Kidney capillary endothelial cell (primary cell): ENCODE measurements around the gene NR6A1.
A peak's percentile ranks its signal among the peaks of the same experiment; 100 is the strongest.

Experiments
- DNase-seq: peaks from one replicate; pipeline ENCODE4 v3.0.0-alpha.2; 2018; ENCODE audit warnings: low spot score

NR6A1 gene

GRCh38 chr9:124686918-124687317 is 84.2 kb downstream of the NR6A1 start:
- no peak for DNase-seq

- DNase-seq: no peak
Observed at GRCh38 chr9:124685217-124685616, 85.9 kb downstream of the NR6A1 start.

GRCh38 chr9:124684169-124684568 is 86.9 kb downstream of the NR6A1 start:
- DNase-seq: no peak

- no peak for DNase-seq
Observed at GRCh38 chr9:124683043-124683442, 88.1 kb downstream of the NR6A1 start.

GRCh38 chr9:124680714-124681390 is 90.3 kb downstream of the NR6A1 start:
- DNase-seq: no peak

- DNase-seq: no peak
Observed at GRCh38 chr9:124680049-124680448, 91.1 kb downstream of the NR6A1 start.

- DNase-seq: no peak
Observed at GRCh38 chr9:124676159-124676551, 95.0 kb downstream of the NR6A1 start.

GRCh38 chr9:124675261-124676158 is 95.6 kb downstream of the NR6A1 start:
- no peak for DNase-seq

GRCh38 chr9:124674651-124675050 is 96.5 kb downstream of the NR6A1 start:
- no peak for DNase-seq

- DNase-seq: no peak
Observed at GRCh38 chr9:124673063-124673462, 98.0 kb downstream of the NR6A1 start.

GRCh38 chr9:124671861-124672260 is 99.2 kb downstream of the NR6A1 start:
- peak; percentile 33 for DNase-seq

- DNase-seq: no peak
Observed at GRCh38 chr9:124666642-124667041, 104.5 kb downstream of the NR6A1 start.

- DNase-seq: peak; percentile 70
Observed at GRCh38 chr9:124665391-124666058, 105.6 kb downstream of the NR6A1 start.

GRCh38 chr9:124664143-124664542 is 107.0 kb downstream of the NR6A1 start:
- DNase-seq: no peak

GRCh38 chr9:124663046-124663961 is 107.8 kb downstream of the NR6A1 start:
- peak; percentile 84 for DNase-seq

GRCh38 chr9:124662561-124662960 is 108.5 kb downstream of the NR6A1 start:
- DNase-seq: no peak

GRCh38 chr9:124661271-124661670 is 109.8 kb downstream of the NR6A1 start:
- peak; percentile 11 for DNase-seq

GRCh38 chr9:124660341-124660801 is 110.7 kb downstream of the NR6A1 start:
- DNase-seq: peak; percentile 82

- peak; percentile 91 for DNase-seq
Observed at GRCh38 chr9:124659099-124659659, 111.9 kb downstream of the NR6A1 start.

- DNase-seq: peak; percentile 93
Observed at GRCh38 chr9:124658165-124659017, 112.7 kb downstream of the NR6A1 start.
